ENCODE results near the gene CEP41.

The CEP41 gene

DNA sequence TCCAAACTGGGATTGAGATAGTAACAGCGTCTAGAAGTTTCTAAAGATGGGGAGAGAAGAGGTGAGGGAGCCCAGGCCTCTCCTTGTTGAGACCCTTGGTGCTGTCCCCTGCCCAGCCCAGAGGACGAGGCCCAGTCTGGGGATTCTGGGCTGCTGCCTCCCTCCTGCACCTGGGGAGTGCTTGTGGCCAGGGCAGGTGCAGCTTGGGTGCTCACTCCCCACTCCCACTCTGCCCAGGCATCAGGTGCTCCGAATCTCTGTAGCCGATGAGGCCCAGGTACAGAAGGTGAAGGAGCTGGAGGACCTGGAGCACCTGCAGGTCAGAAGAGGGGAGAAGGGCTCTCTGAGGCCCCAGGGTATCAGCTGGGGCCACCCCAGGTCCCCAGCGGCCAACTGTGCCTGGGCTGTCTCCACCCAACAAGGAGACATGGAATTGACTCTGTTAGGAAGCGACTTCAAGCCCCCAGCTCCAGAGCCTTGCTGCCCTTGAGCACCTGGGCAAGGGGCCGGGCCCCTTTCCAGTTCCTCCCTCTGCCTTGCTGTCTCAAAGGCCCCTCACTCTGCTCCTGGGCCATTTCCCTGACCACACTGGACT, 59.9 kb downstream of the CEP41 start:
- Histone ChIP-seq H3K4me3 (ENCODE audit: low read depth, low read length, poor library complexity, severe bottlenecking) (no peak overlapping the region), H3K27ac (ENCODE audit: low read depth, low read length, poor library complexity, severe bottlenecking) (no peak overlapping the region), H3K9ac (ENCODE audit: low read length) (no peak overlapping the region), H3K4me1 (ENCODE audit: insufficient read depth, low read length, severe bottlenecking) (no peaks in the 10 kb centered on the region), H3K27me3 (ENCODE audit: insufficient read depth, low read length) (0 out of 2 replicates have a peak, but pooled peaks cover 2% of the 10 kb centered on the region), H3K9me2 (ENCODE audit: low read depth, low read length) (no peaks in the 10 kb centered on the region), H3K4me2 (ENCODE audit: low read length) (no peak overlapping the region), H3F3A (ENCODE audit: insufficient read depth, low read length) (no peaks in the 10 kb centered on the region), H3K79me2 (ENCODE audit: insufficient read depth, low read length) (no peaks in the 10 kb centered on the region), H4K20me1 (ENCODE audit: insufficient read depth, low read length) (no peaks in the 10 kb centered on the region), H3K9me3 (ENCODE audit: low read length) (peaks cover 9% of the 10 kb centered on the region), H3K36me3 (ENCODE audit: insufficient read depth, low read length) (no peaks in the 10 kb centered on the region; the same call in 1 of the 2 replicates), H2AFZ (ENCODE audit: low read length) (no peak overlapping the region)
- no peak for TF ChIP-seq EZH2 (IDR thresholded peaks at IDR 0.05; ENCODE audit: borderline replicate concordance, low read length)
- TF ChIP-seq, protein P1, sequence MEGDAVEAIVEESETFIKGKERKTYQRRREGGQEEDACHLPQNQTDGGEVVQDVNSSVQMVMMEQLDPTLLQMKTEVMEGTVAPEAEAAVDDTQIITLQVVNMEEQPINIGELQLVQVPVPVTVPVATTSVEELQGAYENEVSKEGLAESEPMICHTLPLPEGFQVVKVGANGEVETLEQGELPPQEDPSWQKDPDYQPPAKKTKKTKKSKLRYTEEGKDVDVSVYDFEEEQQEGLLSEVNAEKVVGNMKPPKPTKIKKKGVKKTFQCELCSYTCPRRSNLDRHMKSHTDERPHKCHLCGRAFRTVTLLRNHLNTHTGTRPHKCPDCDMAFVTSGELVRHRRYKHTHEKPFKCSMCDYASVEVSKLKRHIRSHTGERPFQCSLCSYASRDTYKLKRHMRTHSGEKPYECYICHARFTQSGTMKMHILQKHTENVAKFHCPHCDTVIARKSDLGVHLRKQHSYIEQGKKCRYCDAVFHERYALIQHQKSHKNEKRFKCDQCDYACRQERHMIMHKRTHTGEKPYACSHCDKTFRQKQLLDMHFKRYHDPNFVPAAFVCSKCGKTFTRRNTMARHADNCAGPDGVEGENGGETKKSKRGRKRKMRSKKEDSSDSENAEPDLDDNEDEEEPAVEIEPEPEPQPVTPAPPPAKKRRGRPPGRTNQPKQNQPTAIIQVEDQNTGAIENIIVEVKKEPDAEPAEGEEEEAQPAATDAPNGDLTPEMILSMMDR (IDR thresholded peaks at IDR 0.05; ENCODE audit: low read length) = no peak

DNA sequence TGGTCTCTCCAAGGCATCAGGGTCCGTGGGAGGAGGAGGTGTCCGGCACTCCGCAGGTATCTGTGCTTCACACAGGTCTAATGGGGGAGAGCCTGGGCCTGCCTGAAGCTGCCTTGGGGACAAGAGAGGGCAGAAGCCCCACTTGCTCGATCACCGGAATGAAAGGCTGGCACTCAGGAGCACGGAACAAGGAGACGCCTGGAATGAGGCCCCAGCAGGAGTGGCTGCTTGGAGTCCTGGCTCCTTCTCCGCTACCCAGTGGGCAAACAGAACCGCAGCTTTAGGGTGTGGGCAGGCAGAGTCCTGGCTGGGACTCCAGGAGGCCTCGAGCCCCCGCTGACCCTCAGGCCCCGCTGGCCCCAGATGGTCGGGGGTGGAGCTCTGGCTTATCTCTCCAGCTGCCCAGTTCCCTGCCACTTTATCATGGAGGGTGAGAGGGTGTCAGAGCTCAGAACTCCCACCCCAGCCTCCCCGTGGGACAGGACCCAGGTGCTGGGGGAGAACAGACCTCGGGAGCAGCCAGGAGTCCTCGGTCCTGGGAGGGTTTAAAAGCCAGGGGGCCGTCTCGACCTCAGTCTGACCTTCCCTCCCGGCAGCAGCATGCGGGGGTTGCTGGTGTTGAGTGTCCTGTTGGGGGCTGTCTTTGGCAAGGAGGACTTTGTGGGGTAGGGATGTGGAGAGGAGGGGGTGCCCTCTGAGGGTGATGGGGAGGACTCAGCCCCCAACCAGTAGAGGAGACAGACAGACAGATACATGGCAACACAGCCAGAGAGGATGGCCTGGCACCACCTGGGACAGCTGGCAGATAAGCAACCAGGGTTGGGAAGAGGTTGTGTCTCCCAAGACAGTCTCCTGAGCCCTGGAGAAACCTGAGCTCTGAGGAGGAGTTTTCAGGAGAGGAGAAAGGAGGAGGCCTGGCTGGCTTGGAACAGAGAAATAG, 60.6 kb downstream of the CEP41 start, which contains the start of gene CPA1:
Gene CPA1 (plus strand): TSS at position 574 of the 940 bp plus-strand sequence. CDS start 27 bp downstream, at position 601.
- TF ChIP-seq, protein P1 (IDR thresholded peaks at IDR 0.05; ENCODE audit: low read length) = no peak
- TF ChIP-seq EZH2 (IDR thresholded peaks at IDR 0.05; ENCODE audit: borderline replicate concordance, low read length) = no peak
- Histone ChIP-seq H3K4me3 (ENCODE audit: low read depth, low read length, poor library complexity, severe bottlenecking) (no peak within 1 kb of the TSS), H3K4me2 (ENCODE audit: low read length) (no peak within 1 kb of the TSS), H3K27me3 (ENCODE audit: insufficient read depth, low read length) (0 out of 2 replicates have a peak, but pooled peaks cover 2% of the 10 kb centered on the region), H3K9me3 (ENCODE audit: low read length) (peaks cover 14% of the 10 kb centered on the region), H3K9ac (ENCODE audit: low read length) (no peak within 1 kb of the TSS), H3K79me2 (ENCODE audit: insufficient read depth, low read length) (no peaks in the 10 kb centered on the region), H3K4me1 (ENCODE audit: insufficient read depth, low read length, severe bottlenecking) (no peaks in the 10 kb centered on the region), H3K36me3 (ENCODE audit: insufficient read depth, low read length) (no peaks in the 10 kb centered on the region; the same call in 1 of the 2 replicates), H3K27ac (ENCODE audit: low read depth, low read length, poor library complexity, severe bottlenecking) (no peak within 1 kb of the TSS), H3F3A (ENCODE audit: insufficient read depth, low read length) (no peaks in the 10 kb centered on the region), H3K9me2 (ENCODE audit: low read depth, low read length) (no peaks in the 10 kb centered on the region), H2AFZ (ENCODE audit: low read length) (no peak within 1 kb of the TSS), H4K20me1 (ENCODE audit: insufficient read depth, low read length) (no peaks in the 10 kb centered on the region)

DNA sequence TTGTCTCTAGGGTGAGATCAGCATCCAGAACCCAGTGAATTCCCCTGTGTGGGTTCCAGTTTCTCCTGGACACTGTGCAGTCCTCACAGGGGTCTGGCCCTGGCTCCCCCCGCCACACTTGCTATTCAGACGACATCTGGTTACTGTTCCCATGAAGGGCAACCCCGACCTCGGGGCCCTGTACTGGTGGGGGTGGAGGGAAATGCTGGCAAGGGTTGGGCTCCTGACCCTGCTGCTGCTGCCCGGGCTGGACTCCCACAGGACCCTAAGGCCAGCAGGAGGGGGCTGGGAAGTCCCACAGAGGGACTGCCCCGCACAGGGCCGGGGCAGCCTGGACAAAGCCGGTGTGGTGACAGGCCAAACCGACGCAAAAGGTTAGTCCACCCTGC, 61.3 kb downstream of the CEP41 start:
- Histone ChIP-seq H3K9ac (ENCODE audit: low read length) (no peak overlapping the region), H3K79me2 (ENCODE audit: insufficient read depth, low read length) (no peaks in the 10 kb centered on the region), H2AFZ (ENCODE audit: low read length) (no peak overlapping the region)

More for the DNA sequence above, 61.3 kb downstream of the CEP41 start:
- Histone ChIP-seq H3K27me3 (ENCODE audit: insufficient read depth, low read length) (0 out of 2 replicates have a peak, but pooled peaks cover 2% of the 10 kb centered on the region), H3K9me3 (ENCODE audit: low read length) (peaks cover 14% of the 10 kb centered on the region), H3K9me2 (ENCODE audit: low read depth, low read length) (no peaks in the 10 kb centered on the region), H4K20me1 (ENCODE audit: insufficient read depth, low read length) (no peaks in the 10 kb centered on the region), H3K4me1 (ENCODE audit: insufficient read depth, low read length, severe bottlenecking) (no peaks in the 10 kb centered on the region), H3K4me2 (ENCODE audit: low read length) (no peak overlapping the region), H3K36me3 (ENCODE audit: insufficient read depth, low read length) (no peaks in the 10 kb centered on the region; the same call in 1 of the 2 replicates), H3K27ac (ENCODE audit: low read depth, low read length, poor library complexity, severe bottlenecking) (no peak overlapping the region), H3K4me3 (ENCODE audit: low read depth, low read length, poor library complexity, severe bottlenecking) (no peak overlapping the region), H3F3A (ENCODE audit: insufficient read depth, low read length) (no peaks in the 10 kb centered on the region)
- TF ChIP-seq, protein P1 (IDR thresholded peaks at IDR 0.05; ENCODE audit: low read length) = no peak
- TF ChIP-seq EZH2 (IDR thresholded peaks at IDR 0.05; ENCODE audit: borderline replicate concordance, low read length) = no peak

Data from OCI-LY1 (cell line).